Stimulated activated CD4-positive, alpha-beta T cell treated with anti-CD3 and anti-CD28 coated beads, Interleukin-2, amount 100 ng/mL, for 4 hours (primary cell): Measurements from ENCODE around the gene TMEM266.

Experiments used
- DNase-seq: peaks from one replicate; pipeline ENCODE4 v3.0.0-alpha.2; 2020; ENCODE audit warnings: low read depth

TMEM266 gene

DNA sequence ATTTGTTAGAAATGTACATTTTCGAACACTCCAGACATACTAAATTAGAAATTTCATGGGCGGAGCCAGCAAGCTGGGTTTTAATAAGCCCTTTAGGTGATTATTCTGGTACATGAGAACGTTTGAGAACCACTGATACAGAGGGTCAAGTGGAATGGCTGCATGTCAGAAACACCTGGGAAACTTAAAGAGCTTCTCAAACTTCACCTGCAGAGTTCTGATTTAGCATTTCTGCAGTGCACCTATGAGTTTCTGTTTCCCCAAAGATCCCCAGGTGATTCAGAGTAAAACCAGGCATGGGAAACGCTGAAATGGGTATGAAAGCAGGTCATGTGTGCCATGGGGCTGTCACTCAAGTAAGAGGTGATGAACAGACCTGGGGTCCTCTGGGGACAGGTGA is 68.1 kb downstream of the TMEM266 start:
- DNase-seq: no peak

DNA sequence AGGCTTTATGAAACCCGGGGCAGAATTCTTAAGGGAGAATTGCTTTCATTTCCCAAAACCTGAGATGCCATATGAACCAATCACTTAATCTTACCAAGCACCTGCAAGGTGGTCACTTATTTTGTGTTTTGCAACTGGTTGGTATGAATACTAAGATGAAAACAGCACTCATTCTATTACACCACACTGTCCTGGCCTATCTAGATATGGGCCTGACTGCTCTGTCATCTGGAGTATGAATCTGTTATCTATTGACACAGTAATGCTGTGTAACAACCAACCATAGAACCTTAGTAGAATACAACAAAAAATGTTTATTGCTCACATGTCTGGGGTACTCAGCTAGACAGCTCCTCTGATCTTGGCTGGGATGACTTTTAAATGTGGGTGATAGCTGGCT is 74.8 kb downstream of the TMEM266 start:
- no peak for DNase-seq

DNA sequence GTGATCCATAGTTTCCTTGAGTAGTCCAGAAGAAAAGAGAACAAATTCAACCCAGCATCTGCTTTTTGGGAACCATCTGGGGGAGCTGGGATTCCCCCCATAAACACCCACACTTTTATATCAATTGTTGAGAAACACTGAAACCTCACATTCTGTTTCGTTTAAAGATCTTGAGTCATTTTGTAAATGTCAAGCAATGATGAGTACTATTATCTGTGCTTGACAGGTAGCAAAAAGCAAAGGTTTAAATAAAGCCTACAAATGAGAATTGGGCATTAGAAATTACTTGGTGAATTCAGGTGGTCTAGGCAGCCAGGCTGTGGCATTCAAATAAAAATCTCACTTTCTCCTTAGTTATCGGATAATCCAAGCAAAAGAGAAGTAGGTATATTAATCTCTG is 75.7 kb downstream of the TMEM266 start:
- DNase-seq: no peak

DNA sequence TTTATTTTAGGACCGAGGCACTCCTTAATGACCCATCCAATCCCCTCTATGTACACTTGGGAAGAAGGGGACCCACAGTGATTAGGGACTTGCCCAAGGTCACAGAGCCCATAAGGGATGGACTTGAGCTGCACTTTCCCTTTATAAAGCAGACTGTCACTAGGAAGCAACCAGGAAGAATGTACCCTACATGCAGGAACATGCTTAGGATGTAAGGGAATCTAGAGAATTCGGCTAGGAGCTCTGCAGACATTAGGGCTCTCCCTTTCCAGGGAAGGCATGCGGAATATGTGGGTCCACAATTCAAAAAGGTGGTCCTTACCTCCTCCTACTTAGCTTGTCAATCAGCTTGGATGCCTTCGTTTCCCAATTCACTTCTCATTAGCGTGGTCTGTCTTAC is 78.7 kb downstream of the TMEM266 start:
- DNase-seq: no peak

DNA sequence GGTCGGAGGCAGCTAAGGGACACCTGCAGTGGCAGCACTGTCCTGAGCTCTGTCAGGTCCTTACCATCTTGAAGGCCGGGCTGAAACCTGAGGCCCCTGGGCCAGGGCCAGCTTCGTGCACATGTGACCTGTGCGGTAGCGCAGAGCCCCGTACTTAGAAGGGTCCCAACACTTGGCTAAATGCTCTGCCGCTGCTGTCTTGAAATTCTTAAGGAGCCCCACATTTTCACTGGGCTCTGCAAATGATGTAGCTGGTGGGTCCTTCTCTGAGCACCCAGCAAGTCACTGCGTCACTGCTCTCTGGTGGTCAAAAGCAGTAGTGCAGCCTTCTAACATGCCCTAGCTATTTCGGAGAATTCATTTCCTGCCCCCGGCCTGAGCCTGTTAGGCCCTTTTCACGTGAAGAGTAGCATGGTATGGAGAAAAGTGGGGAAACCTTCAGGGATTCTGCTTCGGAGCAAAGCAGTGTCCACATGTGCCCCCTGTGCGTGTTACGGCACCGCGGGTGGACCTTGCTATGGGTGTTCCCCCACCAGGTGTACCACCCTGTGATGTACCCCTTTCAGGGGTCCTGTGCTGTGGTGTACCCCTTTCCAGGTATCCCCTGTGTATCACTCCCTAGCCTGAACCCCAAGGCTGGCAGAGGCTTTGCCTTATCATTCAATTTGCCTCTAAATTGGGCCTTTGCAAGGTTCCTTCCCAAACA is 79.7 kb downstream of the TMEM266 start:
- DNase-seq: peak; percentile 54

DNA sequence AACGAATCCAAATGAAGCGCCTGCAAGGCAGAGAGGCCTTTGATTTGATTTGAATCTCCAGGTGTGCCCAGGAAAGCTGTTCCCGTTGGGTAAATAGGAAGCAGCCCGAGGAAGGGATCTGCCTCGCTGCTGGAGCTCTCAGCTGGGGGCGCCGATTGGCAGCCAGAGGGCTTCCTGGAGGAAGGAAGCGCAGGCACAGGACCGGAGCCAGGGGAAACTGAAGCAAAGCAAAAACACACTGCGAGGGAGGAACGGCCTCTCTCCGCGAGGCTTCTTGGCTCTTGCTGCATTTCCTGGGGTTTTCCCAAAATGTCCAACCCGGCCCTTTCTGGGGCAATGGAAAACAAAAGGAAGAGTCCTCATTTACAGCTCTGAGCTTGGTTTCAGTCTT is 80.3 kb downstream of the TMEM266 start:
- no peak for DNase-seq

DNA sequence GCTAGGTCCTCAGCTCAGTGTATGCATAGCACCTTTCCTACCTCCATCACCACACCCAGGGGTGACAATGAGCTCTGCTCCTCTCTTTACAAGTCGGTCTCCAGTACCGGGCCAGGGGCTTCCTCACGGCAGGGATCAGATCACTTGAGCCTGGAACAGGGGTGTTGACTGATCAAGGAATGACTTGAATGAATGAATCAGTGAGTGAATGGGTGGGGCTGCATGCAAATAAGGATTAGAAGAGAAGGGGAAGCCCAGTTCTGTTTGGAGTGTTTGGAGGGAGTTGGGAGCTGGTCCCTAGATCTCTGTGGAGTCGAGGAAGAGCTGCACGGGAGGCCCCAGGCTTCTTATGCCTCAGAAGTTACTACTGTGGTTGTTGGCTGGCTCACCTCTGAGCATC is 87.0 kb downstream of the TMEM266 start:
- DNase-seq: no peak

DNA sequence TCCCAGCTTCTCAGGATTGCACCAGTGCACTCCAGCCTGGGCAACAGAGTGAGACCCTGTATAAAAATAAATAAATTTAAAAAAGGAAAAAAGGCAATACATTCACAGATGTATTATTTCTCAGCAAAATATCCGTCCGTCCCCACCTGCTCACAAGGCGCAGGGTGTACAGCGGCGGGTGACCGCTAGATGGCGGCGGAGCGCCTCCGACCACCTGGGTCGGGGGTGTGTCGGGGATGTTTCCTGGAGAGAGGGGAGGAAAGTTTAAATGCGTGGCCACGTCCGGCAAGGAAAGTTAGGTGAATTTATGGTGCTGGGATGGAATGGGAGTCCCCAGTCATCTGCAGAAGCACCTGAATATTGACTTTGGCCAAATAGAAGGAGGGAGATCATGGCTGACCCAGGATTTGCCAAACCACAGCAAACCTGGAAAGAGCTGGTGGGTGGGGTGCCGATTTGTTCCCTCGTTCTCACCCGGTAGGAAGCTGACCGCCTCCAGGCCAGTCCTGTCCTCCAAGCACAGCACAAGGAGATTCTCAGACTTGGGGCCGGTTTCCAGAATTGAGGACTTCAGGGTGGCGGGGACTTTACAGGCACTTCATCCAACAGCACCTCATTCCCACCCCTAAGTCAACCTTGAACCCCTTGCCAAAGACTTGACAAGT is 88.3 kb downstream of the TMEM266 start:
- peak; percentile 37 for DNase-seq

DNA sequence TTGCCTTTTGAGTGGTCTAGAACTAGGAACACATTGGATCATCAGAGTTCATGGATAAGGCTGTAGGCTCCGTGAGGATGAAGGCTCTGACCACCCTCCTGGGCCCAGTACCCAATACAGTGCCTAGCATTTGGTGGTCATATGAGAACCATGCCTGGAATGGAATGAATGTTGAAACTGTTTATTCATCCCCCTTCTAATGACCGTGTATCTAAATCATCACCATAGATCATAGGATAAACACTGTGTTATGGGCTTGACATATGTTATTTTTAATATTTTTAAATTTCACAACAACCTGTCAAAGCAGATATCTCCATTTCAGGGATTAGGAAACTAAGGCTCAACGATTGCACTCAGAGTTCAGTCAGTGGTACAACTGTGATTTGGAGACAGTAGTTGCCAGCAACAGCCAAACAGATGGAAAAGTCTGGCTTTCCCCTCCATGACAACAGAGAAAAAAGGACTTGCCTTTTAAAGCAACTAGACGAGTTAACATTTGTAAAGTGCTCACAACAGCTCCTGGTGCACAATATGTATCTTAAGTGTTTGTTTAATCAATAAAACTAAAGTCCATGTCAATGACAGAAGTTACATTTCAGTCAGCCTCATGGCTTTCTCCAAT is 89.6 kb downstream of the TMEM266 start:
- no peak for DNase-seq

DNA sequence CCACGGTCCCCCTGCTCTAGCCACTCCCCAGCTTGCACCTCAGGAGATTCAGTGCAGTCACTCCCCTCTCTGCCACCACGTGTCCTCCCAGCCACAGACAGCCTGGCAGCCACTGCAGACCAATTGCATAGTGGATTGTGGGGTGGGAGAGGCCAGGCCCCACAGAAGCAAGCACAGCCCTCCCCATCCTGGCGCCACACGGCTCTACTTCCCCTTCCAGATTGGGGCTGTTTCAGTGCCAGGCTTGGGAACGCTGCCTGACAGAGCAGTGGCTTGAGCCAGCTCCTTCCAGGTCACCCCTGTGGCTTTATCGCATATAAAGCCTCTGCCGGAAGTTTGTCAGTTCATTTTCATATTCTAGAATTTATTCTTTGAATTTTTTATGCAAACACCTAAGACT is 90.7 kb downstream of the TMEM266 start:
- no peak for DNase-seq

DNA sequence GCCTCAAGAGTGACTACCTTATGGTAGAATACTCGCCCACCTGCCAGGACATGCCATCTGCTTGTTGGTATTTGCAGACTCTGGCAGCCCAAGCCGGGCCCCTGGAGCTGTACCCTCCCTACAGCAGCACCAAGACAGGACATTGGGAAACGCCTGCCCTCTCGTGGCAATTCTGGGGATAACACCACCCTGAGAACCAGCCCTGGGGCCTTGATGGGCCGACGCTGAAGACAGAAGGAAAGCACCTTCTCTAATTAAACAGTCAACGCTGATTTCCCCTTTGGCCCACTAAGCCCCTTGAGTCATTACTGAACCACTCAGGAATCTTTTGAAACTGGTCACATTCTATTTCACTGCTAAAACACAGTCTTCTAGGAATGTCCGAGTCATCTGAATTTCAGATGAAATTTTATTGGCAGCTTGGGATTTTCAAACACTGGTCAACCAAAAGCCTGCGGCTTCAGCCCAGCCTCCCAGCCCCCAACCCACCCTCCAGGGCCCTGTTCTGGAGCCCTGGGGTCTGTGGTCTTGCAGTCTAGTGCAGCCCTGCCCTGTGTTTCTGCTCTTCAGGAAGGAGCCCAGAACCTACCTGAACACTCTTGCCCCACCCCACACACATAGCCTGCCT is 91.3 kb downstream of the TMEM266 start:
- DNase-seq: peak; percentile 50

DNA sequence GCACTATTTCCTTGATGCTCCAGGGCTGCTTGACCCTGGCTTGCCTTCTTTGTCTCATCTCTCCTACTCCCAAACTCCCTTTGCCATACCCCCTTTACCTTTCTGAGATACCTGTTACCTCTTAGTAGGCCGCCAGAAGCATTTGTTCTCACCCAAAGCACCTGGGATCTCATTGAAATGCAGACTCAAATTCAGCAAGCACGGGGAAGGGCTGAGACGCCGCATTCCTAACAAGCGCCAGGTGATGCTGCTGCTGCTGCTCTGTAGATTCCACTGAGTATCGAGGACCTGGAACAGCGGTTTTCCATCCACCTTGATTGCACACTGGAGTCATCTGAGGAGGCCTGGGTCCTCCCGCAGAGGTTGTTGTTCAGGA is 91.8 kb downstream of the TMEM266 start:
- no peak for DNase-seq

DNA sequence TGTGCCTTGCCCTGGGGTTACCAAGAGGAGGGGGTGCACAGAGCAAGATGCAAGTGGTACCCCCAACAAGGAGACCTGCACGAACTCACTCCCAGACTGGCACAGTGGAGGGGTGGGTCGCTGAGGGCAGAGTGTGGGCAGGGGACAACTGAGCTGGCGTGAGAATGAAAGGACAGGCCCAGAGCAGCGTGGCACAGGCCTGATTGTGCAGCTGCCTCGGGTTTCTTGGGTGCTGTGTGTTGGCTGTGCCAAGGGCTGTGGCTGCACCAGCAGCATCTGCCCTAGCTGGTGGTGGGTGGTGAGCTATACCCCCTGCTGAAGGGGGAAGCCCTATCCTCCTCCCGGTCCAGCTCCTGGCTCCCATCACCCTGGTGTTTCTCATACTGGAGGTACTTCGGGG is 92.4 kb downstream of the TMEM266 start:
- no peak for DNase-seq

DNA sequence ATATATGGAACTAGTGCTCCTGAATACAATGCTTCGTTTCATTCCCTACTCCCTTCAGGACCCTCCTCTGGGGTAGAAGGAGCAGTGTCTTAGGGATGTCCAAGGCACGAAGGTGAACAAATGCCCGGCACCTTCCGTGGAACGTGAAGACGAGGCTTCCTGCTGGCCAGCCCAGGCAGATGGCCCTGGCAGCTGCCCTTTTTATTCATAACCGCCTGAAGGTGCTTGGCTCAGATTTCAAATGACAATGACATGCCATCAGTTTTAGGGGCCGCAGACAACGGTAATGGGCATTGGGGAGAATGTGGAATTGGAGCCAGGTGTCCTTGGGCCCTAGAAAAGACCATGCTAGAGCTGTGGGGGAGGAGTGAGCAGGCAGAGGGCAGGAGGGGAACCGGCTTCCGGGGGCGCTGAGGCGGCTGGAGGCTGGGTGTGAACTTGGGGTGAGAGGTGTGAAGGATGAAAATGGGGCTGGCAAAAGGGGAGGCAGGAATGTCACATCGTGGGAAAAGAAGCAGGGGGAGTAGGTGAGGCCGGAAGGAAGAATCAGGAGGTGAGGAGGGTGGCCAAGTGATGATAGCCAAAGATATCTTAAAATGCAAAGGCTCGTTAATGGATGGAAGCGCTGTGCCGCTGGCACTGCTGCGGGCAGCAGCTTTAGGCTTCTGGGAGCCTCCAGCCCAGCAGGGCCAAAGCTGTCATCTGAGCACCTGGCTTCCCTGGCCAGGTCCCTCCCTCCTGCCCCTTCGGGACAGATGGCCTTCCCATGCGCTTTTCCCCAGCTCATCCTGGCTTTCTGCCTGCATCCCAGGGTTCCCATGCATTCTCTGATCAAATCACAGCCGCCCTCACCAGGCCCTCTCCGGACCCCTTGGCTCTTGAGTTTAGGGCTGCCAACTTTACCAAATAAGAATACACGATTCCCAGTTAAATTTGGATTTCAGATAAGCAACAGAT is 93.7 kb downstream of the TMEM266 start:
- DNase-seq: no peak

DNA sequence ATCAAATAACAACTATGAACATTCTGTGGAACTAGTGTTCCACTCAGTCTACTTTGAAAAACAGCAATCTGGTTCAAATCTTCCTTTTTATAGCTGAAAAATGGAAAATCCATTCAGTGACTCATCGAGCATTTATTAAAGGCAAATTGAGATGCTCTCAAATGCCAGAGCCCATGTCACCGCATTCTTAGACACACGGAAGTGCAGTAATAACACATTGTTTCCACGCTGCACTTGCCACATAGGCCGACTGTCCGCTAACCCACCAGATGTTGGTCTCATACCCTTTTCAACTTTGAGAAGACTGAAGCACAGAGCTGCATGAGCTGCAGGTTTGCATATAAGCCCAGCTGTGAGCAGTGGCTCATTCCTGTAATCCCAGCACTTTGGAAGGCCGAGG is 95.9 kb downstream of the TMEM266 start:
- DNase-seq: no peak

DNA sequence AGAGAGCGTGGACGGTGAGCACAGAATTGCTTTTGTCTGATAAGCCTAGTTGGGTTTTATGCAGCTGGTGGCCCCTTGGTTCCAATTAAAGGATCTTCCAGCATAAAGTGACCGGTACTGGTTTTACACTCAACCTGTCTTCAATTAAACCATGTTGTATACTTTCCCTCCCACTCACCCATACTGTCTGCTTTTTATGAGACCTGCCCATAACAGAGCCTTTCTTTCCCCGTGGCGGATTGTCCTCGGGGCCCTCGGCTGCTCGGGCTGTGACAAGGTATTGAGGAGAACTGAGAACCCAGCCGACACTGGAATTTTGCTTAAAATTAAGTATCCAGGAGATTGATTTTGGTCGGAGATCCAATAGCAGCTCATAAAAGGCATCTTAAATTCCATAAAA is 98.4 kb downstream of the TMEM266 start:
- DNase-seq: no peak

DNA sequence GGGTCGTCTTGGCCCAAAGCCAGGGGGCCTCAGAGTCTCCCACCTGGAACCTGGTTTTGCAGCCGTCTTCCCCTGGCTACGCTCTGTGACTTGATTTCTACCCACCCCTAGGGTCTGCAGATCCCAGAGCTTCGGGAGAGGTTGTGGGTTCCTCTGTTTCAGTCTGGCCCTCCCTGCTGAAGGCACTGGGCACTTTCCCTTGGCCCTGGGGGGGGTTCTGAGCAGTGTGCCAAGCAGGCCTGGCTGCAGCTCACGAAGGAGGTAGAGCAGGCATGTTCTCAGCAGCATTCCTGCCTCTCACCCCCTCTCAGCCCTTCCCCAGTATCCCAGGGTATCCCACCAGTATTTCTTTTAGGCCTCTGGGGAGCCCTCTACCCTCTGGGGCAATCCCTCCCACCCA is 99.0 kb downstream of the TMEM266 start:
- DNase-seq: no peak

DNA sequence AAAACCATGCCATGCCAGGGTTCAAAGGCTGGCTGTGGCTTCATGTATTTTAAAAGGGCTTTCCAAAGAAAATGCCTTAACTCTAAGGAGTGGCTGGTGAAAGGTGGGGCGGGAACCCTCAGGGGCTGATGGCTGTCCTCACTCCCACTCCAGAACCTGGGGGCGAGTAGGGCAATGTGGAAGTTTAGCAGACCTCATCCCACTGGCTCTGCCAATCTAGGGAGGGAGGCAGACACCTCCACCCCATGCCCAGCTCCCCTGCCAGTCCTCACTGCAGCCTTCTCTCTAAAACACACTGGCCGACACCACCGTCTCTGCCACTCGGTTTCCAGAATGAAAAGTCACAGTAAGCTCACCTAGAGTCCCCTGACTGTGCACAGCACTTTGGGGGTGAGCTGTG is 99.5 kb downstream of the TMEM266 start:
- no peak for DNase-seq

DNA sequence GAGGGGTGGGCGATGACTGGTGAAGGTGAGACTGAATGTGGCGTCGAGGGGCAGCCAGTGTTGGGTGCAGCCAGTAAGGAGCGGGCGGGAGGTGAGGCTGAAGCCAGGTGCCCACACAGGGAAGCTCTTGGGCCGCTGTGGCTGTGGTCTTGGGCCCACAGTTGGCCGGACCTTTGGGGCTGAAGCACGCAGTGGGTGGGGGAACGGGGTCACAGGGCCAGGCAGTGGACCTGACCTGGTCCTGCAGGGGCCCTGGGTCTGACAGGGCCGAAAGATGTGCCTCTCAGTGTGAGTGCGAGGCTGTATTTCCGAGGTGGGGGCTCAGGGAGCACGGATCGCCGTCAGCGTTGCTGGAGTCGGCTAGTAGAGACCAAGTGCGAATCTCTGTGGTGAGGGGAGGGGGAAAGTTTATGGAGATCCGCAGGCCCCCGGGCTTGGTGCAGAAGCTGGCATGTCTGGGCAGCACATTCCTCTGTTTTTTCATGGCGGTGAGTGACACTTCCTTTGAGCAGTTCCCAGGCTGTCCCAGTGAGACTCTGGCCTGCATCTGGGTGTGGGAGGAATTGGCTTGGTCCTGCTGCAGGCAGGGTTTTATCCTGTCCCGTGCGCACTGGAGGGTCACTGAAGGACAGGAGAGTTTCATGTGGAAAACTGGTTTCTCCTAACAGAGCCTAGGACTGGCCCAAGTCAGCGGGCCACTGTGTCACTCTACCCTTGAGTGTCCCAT is 100.8 kb downstream of the TMEM266 start:
- no peak for DNase-seq

DNA sequence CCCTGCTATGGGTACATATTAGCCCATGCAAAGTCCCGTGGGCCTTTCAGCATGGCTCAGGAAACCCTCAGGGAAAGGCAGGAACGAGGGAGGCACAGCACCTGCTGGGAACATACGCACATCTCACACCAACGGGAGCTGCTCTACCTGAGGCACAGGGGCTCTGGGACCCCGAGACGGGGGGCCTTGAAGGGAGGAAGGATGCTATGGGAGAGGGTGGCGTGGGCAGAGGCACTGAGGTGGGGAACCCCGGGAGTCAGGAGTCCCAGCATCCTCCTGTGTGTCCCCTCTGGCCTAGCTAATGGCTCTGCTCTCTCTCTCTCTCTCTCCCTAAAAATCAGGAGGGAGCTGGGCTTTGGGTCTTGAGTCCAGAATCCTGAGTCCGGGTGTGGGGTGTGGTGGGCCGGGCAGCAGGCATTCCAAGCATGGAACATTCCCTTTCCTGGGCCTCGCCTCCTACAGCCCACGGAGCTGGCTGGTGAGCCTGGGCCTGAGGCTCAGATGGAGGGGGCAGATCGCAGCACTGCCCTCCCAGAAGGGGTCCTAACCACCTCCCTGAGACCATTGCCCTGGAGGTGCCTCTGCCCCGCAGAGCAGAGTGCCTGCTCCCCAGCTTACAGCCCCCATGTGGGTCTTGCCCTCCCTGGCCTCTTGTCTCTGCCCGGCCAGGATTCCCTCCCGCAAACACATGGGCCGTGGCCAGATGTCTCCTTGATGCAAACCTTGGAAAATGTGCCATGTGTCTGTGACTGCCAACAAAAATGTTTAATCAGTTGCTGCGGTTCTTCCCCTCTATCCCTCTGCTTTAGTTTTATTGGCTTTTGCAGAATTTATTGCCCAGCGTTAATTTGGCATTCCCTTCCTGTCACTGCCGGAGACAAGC is 101.6 kb downstream of the TMEM266 start:
- DNase-seq: no peak
